GM18868 (cell line): ENCODE data around the gene TRNT1.
A peak's percentile ranks its signal among the peaks of the same experiment; 100 is the strongest.

ENCODE experiments used
- ATAC-seq: cut with Tn5 transposase; IDR thresholded peaks from one replicate; pipeline ENCODE4 v1.9.1; 2021; ENCODE audit warnings: mild to moderate bottlenecking, moderate library complexity; ENCODE audit not compliant: unreplicated experiment

TRNT1 gene

DNA sequence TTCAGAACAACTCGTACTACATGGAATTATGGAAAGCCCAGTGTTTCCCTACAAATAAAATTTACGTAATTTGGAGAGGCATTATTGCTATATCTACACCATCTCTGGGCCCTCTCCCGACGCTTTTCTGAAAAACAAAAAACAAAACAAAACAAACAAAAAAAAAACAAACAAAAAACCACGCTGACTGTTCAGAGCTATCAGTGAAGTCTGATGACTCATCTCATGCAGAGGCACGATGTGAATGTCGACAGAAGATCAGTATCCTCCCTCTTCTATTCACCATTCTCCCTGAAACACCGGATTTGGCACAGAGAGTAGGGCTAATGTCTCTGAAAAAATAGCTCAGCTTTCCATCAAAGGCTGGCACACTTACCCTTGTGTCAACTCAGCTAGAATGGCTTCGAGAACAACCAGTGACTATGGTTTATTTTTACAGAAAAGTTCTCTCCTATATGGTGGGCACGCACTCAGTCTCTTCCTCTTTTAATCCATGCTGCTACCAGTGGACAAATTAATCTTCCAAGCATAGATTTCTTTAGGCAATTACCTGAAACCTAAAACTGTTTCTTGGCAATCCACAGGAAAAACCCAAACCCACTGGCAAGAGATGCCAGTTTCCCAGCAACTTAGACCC lies 51.2 kb downstream of the TRNT1 start:
- ATAC-seq: no peak

DNA sequence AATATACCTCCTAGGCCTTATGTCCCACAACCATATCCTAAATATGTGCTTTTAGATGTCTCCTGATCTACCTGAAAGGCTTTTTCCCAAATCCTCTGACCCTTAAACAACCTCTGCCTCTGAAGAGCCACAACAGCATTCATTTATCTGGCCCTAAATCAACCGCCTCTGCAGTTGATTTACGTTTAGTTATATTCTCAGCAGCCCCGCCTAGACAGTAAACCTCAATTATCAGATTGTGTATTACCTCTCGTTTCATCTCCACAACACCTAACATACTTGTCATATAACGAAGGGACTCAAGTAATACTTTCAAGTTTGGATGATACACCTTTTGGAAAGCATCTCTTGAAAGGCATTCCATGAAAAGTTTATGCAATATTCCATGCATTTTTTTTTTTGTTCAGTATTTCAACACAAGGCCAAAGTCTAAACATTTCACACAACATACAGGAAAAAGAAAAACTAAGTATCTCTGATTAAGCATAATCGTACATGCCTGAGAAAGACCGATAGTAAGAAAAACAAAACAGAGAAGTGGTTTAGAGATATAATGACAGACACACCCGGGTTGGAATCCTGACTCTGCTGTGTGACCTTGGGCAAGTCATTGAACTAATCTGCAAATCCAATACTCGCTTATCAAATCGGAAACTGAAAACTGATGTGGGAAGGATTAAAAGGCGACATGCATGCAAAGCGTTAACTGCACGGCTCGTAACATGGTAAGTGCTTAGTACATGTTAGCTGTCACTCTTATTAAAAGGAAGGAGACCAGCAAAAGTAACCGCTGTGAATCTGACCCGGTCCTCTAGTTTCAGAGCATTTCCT lies 52.0 kb downstream of the TRNT1 start:
- no peak for ATAC-seq

DNA sequence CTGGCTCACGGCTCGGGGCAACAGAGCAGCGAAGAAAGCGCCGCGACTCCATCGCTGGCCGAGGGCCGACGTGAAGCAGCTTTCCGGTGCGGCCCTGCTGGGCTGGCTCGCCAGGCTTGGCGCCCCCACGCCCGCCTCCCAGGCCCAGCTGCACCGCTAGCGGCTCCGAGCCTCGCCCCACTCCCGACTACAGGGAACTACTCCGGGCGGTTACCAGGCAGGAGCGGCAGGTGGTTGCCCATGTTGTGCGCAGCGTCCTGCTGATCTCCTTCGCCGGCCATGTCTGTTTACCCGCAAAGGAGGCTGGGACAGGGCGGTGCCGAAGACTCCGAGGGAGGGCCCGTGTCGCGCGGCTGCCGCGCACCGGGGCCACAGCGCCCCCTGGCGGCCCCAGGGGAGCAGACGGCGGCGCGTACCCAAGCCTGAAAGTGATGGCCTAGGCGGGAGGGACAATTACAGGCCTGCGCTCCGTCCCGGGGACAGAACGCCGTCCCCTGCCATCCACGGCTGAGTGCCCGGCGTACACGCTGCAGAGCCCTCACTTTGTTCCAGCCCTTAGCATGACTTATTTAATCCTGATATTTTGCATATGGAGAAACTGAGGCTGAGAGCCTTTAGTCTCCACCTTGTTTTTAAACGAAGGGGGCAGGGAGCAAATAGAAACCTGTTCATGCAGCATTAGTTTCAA lies 52.8 kb downstream of the TRNT1 start, which contains the start of gene CRBN:
TSS of gene CRBN (minus strand) at position 285 of the 688 bp plus-strand sequence. CDS start at position 281, 4 bp downstream.
- peak; percentile 98 for ATAC-seq

DNA sequence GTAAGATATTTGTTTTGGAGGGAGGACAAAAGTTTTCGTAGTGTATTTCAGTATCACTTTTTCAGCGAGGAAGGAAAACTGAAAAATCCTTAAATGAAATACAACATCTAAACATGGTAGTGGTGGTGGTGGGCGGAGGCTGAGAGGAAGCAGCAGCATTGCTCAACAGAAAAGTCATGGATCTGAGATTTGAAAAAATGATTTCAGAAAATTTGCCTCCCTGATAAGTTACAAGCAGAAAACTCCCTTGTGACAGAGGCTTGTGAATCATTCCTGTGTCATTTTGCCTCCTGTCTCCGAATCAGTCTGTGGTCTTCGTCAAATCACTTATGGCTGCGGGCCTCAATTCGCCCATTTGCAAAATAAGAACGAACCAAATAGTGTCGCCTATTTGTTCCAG lies 53.7 kb downstream of the TRNT1 start:
- no peak for ATAC-seq

DNA sequence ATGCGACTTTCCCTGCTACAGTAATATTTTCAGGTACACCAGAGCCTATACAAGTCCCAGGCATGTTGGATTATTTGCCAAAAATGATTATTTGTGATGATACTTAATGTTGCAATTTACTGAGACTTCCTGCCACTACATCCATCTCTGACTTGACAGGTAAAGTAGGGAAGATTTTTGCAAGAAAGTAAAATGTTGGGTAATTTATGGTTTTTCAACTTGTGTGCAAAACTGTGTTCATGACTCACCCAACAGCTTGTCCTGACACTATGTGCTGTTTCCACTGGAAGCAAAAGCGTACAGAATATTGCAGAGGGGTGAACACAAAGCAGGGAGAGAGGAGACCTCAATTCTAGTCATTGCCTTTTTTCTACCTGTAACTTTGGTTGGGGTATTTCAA lies 58.1 kb downstream of the TRNT1 start:
- no peak for ATAC-seq

DNA sequence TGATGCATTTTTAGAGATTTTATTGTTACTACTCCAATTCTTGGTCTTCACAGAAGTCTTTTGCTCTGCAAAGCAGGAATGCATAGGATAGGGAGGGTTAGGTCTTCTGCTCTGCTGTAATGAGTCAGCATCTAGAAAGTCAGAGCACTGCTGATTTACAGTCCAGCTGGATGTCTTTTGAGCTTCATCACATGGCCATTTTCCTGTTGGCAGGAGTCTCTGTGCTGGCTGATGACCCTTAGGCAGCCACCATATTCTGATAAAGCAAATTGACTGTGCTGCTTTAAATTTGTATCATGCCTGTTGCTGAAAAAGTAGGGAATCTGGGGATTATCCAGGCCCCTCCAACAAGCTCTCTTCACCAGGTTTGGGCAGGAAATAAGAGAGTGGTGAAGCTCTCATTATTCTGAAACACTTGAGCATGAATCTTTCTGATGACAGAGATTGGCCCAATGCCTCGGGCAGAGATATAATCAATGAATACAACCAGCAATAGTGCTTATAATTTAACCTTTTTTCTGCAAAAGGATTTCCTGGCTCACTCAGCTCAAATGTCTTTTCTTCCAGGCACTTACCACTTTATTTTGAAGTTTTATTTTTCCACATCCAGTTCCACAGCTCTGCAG lies 62.5 kb downstream of the TRNT1 start:
- ATAC-seq: no peak

DNA sequence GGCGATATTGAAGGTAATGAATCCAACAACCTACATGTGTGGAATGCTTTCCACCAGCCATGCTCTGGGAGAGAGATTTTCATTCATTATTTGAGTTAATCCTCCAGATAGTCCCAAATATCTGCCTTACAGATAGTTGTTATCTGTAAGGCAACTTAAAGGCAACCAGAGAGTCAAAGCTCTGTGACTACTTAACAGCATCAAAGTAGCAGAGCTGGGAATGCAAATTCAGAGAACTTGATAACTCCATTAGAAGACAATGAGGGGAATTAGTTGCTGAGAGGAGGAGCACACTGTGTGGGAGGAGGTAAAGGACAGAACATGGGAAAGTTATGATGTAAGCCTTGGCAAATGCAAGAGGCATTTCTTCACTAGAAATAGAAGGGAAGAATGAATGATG lies 63.2 kb downstream of the TRNT1 start:
- ATAC-seq: no peak

DNA sequence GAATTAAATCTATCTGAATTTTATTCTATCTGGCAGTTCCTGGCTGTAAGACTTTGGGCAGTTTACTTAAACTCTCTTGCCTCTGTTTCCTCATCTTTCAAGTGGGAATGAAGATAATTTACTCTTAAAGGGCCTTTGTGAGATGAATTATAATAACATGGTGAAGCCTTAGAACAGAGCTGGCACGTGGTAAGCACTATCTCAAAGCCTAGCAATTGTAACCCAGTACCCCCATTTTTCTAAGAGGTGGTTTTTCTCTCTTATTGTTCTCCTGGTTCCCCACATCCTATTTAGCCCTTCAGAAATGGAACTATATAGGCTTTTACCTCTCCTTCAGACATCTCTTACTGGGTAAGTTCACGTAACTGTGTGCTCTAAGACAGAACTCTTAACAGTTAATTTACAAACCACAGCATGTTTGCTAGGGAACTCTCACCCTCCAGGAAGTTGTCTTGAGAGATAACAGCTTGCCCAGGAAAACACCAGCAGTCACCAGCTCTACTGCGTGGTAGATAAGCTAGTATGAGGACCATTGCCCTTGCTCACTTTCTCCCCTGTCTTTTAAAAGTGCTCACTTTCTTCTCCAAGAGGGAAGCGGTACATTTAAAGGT lies 65.0 kb downstream of the TRNT1 start:
- ATAC-seq: peak; percentile 41

DNA sequence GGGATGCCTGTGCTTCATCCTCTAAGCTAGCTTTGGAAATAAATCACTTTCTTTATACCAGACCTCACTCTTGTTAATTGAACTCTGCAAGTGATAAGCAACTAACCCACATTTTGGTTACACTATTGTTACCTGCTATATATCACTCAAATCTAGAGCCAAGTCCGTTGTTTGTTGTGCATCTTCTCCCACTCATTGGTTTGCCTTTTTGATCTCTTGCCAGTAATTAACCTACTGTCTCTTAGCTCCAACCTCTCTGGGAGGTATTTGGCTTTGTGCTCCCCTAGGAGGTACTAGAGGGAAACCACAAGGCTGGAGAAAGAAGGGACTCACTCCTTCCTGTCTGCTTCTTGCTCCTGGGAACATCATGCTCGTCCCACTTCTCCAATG lies 65.5 kb downstream of the TRNT1 start:
- ATAC-seq: peak; percentile 11

DNA sequence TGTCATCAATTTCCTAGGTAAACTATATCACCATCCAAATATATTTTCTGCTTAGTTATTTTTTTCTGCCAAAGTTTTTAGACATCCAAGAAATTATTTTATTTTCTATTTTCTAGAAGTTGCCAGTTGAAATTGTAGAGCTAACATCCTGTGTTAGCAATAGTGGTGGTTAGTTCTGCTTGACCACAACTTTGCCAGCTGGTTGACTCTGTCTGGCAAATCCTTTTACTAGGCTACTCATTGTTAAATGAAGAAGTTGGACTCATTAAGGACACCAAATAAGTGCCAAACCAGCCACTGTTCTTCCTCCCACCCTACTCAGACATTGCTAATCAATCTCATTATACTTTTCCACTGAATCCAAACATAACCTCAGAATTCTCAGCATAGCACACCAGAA lies 68.1 kb downstream of the TRNT1 start:
- ATAC-seq: no peak

DNA sequence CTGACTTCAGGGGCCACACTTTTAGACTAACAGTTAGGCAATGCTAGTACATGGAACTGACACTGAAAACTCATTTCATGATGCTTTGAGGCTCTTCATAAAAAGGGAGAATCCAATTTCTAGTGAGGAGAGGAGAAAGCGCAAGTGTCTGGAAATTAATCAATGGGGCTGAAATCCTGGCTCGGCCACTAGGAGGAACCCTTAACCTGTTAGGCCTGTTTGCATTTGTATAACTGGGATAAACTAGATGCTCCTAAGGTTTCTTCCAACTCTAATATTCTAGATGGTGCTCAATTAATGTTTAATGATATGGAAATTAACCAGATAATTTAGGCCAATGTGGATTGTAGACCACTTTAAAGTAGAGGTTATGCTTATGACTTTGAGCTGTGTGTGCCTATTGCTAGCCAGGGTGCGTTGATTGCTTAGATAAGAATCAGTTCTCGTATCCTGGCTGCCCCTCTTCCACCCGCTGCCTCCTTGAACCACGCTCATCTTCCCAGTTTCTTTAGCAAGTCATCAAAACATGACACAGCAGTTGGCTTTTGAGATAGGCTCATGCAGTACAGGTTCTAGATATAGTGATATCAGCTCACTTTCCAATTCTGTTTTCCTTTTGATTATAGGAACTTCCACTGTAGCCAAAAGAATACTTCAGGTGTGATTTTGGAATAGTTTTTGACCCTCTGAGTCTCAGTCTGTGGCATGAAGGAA lies 69.6 kb downstream of the TRNT1 start:
- ATAC-seq: no peak
